GM12892 (cell line): ENCODE results near the gene GNA14.

Experiments used
- POLR2A ChIP-seq: IDR thresholded peaks from 2 replicates; pipeline ENCODE4 v1.6.1; 2011; ENCODE audit warnings: low read depth, low read length, control low read depth
- POLR2AphosphoS5 ChIP-seq: IDR thresholded peaks from 2 replicates; pipeline ENCODE4 v1.6.1; 2011; ENCODE audit warnings: low read depth, low read length, control low read depth

DNA sequence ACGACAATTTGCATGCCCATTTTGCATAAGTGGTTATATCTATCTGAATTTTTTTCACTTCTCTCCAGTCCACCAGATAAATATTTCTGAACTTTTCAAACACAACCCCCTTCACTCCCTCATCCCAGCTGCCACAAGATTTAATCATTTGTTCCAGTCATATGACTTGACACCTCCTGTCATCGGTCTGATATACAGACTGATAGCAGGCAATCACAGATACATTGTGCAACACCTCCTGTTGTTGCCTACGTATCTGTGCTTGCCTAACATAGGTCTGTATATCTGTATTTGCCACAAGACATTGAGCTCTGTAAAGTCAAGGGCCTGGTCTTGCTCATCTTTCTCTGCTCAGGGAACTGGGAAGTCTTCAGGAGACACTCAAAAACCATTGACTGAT is 65.6 kb downstream of the GNA14 start:
- TF ChIP-seq POLR2A (no peak), POLR2AphosphoS5 (no peak)
